ENCODE data around the gene TSHR. TPM values are rescaled to one million over a fixed set of nuclear protein-coding genes. Genes with fewer than 3 reads are reported as not detected.
"Not testable (repeated sequence)": the region's sequence is repeated elsewhere in the genome, so short reads cannot be mapped to it uniquely, and the experiment has no call there.

The TSHR gene
- total RNA-seq, 1 donor from 2014 or later, result not detected

- no peak for DNase-seq (ENCODE audit: missing footprints)
- intact Hi-C loops (cut with DNase I), result no loop called here
- ATAC-seq, result no peak
These were observed 150.5 kb downstream of the TSHR start for GRCh38 chr14:81105961-81106360.

GRCh38 chr14:81110186-81110585 lies 154.8 kb downstream of the TSHR start:
- intact Hi-C loops (cut with DNase I), result no loop called here
- DNase-seq (ENCODE audit: missing footprints), result no peak
- no peak for ATAC-seq

GRCh38 chr14:81113176-81113575 lies 157.8 kb downstream of the TSHR start:
- intact Hi-C loops (cut with DNase I), result no loop called here
- no peak for DNase-seq (ENCODE audit: missing footprints)
- no peak for ATAC-seq

GRCh38 chr14:81113945-81114820 lies 158.8 kb downstream of the TSHR start:
- not testable (repeated sequence) for DNase-seq (ENCODE audit: missing footprints); ATAC-seq

GRCh38 chr14:81120501-81120900 lies 165.1 kb downstream of the TSHR start:
- no peak for ATAC-seq
- no peak for DNase-seq (ENCODE audit: missing footprints)
- intact Hi-C loops (cut with DNase I), result no loop called here

More at GRCh38 chr14:81113945-81114820, 158.8 kb downstream of the TSHR start:
- intact Hi-C loops (cut with DNase I), result not testable (repeated sequence)

- ATAC-seq, result no peak
- intact Hi-C loops (cut with DNase I), result no loop called here
- no peak for DNase-seq (ENCODE audit: missing footprints)
These were observed 166.9 kb downstream of the TSHR start for GRCh38 chr14:81122326-81122725.

GRCh38 chr14:81123811-81124210 lies 168.4 kb downstream of the TSHR start:
- DNase-seq (ENCODE audit: missing footprints) (no peak), ATAC-seq (no peak)
- intact Hi-C loops (cut with DNase I), result no loop called here

- no peak for ATAC-seq
- no peak for DNase-seq (ENCODE audit: missing footprints)
- intact Hi-C loops (cut with DNase I), result no loop called here
These were observed 170.1 kb downstream of the TSHR start for GRCh38 chr14:81125536-81125935.

- ATAC-seq, result no peak
- no peak for DNase-seq (ENCODE audit: missing footprints)
- intact Hi-C loops (cut with DNase I), result no loop called here
These were observed 172.4 kb downstream of the TSHR start for GRCh38 chr14:81127785-81128184.

DNA sequence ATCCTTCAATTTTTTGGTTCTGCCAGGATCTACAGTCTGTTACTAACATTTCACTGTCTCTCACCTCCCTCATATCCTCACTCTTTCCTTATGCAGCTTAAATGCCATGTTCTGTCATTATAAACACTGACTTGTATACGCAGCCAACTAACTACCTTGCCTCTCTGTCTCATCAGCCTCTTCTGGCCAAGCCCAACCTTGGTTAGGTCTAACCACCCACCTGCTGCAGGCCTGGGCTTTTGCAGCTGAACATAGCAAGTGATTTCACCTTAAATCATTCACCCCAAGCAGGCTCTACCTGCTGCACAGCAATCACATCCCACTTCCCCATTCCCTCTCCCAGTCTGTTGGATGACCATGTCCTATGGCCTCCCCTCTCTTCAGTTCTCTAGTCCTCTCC lies 173.8 kb downstream of the TSHR start:
- ATAC-seq (no peak), DNase-seq (ENCODE audit: missing footprints) (no peak)
- intact Hi-C loops (cut with DNase I), result no loop called here

- DNase-seq (ENCODE audit: missing footprints), result no peak
- no peak for ATAC-seq
- intact Hi-C loops (cut with DNase I), result no loop called here
These were observed 177.0 kb downstream of the TSHR start for GRCh38 chr14:81132468-81132867.

- no peak for DNase-seq (ENCODE audit: missing footprints)
- intact Hi-C loops (cut with DNase I), result no loop called here
- ATAC-seq, result no peak
These were observed 178.0 kb downstream of the TSHR start for GRCh38 chr14:81133400-81133799.

DNA sequence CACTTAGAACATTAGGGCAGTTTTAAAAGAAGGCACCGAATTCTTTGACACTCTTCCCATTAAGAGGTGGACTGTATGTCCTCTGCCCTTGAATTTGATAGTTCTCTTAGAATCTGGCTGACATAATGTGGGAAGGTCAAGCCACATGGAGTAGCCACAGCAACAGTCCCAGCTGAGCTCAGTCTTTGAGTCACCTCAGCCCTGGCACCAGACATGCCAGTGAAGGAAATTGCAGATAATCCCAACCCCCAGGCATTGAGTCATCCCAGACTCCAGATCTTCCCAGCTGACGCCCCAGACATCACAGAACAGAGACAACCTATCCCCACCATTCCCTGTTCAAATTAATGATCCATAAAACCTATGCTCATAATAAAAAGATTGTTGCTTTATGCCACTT lies 181.9 kb downstream of the TSHR start:
- intact Hi-C loops (cut with DNase I), result no loop called here
- ATAC-seq (no peak), DNase-seq (ENCODE audit: missing footprints) (no peak)

GRCh38 chr14:81138429-81138828 lies 183.0 kb downstream of the TSHR start:
- no peak for DNase-seq (ENCODE audit: missing footprints)
- ATAC-seq, result no peak
- intact Hi-C loops (cut with DNase I), result no loop called here

GRCh38 chr14:81141426-81141825 lies 186.0 kb downstream of the TSHR start:
- ATAC-seq (no peak), DNase-seq (ENCODE audit: missing footprints) (no peak)
- intact Hi-C loops (cut with DNase I), result no loop called here

DNA sequence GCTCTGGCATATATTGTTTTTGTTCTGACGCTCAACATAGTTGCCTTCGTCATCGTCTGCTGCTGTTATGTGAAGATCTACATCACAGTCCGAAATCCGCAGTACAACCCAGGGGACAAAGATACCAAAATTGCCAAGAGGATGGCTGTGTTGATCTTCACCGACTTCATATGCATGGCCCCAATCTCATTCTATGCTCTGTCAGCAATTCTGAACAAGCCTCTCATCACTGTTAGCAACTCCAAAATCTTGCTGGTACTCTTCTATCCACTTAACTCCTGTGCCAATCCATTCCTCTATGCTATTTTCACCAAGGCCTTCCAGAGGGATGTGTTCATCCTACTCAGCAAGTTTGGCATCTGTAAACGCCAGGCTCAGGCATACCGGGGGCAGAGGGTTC lies 188.4 kb downstream of the TSHR start:
- intact Hi-C loops (cut with DNase I), result no loop called here
- ATAC-seq (no peak), DNase-seq (ENCODE audit: missing footprints) (no peak)

DNA sequence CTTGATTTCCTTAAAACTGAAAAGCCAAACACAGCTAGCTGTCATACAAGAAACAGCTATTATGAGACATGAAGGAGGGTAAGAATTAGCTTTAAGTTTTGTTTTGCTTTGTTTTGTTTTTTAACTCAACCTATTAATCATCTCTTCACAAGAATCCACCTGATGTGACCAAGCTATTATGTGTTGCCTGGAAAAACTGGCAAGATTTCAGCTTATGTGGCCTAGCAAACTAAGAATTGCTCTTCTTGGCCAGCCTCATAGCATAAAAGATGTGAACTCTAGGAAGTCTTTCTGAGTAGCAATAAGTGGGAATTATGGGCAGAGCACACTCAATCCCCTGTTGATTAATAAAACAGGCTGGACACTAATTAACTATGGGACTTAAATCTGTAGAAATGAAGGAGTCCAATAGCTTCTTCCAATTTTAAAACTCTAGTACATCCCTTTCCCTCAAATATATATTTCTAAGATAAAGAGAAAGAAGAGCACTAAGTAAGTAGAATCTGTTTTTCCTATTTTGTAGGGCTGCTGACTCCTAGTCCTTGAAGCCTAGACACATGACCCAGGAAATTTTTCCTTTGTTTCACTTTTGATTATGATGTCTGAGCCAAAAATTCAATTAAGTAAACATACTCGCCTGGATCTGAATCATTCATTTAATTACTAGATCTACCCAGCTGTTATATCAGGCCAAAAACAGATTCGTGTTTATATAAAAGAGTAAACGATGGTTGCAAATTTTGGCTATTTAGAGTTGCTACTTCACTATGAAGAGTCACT lies 189.6 kb downstream of the TSHR start:
- ATAC-seq (no peak), DNase-seq (ENCODE audit: missing footprints) (no peak)
- intact Hi-C loops (cut with DNase I), result no loop called here

DNA sequence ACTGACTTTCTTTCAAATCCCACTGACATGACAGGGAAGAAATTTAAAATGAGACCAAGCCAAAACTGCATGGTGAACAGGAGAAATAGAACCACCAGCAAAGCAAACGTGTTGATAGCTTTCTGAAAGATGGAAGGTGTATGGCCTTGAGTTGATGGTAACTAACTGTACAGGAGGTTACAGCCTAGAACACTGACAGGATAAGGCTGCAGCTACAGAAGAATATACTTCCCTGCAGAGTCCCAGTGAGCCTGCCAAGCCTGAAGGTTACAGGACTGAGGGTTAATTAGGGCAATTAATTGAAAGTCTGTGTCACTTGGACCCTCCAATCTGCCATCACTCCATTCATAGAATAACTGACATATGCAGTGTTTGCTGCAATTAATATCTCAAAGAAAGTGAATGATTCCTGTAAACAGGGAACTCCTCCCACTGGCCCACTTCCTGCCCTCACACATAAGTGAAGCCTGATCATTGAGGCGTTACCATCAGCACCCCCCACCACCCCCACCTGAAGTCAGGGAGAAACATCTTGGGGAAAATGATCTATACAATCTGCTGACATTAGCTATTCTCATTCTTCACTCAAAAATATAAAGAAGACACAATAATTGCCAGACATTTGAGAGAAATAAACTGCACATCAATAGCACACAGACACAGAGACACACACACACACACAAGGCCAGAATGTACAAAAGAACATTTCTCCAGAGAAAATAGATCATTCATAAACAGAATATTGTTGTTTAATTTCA lies 191.9 kb downstream of the TSHR start:
- no peak for DNase-seq (ENCODE audit: missing footprints)
- no peak for ATAC-seq
- intact Hi-C loops (cut with DNase I), result no loop called here

DNA sequence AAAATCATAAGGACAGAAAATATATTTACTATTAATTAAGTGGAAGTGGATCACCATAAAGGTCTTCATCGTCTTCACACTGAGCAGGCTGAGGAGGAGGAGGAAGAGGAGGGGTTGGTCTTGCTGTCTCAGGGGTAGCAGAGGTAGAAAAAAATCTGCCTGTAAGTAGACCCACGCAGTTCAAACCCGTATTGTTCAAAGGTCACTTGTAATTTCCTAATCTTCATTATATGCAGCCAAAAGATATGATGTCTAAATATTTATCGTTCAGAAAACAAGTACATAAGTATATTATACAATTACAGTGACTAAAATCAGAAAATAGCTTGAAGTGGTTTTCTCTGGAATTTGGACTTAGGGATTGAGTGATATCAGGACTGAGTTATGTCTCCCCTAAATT lies 193.2 kb downstream of the TSHR start:
- no peak for ATAC-seq
- intact Hi-C loops (cut with DNase I), result no loop called here
- no peak for DNase-seq (ENCODE audit: missing footprints)
